Sigmoid colon (tissue), 4 donors: Measurements from ENCODE around the gene NMNAT3.

Experiments
- POLR2A ChIP-seq, 2 donors: fragments of 450-650 bp; IDR thresholded peaks; one replicate each; pipeline ENCODE4 v1.6.1; 2016; ENCODE audit warnings: antibody characterized with exemption in 2 of 2, mild to moderate bottlenecking in 2 of 2, moderate library complexity in 2 of 2
- POLR2AphosphoS5 ChIP-seq, 4 donors: sonication (generic); formaldehyde crosslinking; IDR thresholded peaks; one replicate each; pipeline ENCODE4 v1.6.1; 2017; ENCODE audit warnings: antibody characterized with exemption in 4 of 4
- TF ChIP-seq, protein P1 (sequence below), 4 experiments: fragments of 450-650 bp in 3 of 4; fragments of 200-600 bp in 1 of 4; IDR thresholded peaks; one replicate each; pipeline ENCODE4 v1.5.1; 2016 to 2019; ENCODE audit warnings: antibody characterized with exemption in 4 of 4, mild to moderate bottlenecking in 3 of 4, moderate library complexity in 2 of 4

- TF ChIP-seq, protein P1, sequence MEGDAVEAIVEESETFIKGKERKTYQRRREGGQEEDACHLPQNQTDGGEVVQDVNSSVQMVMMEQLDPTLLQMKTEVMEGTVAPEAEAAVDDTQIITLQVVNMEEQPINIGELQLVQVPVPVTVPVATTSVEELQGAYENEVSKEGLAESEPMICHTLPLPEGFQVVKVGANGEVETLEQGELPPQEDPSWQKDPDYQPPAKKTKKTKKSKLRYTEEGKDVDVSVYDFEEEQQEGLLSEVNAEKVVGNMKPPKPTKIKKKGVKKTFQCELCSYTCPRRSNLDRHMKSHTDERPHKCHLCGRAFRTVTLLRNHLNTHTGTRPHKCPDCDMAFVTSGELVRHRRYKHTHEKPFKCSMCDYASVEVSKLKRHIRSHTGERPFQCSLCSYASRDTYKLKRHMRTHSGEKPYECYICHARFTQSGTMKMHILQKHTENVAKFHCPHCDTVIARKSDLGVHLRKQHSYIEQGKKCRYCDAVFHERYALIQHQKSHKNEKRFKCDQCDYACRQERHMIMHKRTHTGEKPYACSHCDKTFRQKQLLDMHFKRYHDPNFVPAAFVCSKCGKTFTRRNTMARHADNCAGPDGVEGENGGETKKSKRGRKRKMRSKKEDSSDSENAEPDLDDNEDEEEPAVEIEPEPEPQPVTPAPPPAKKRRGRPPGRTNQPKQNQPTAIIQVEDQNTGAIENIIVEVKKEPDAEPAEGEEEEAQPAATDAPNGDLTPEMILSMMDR (IDR thresholded peaks at IDR 0.05), result no peak
- no peak for TF ChIP-seq POLR2A (IDR thresholded peaks at IDR 0.05)
- TF ChIP-seq POLR2AphosphoS5 (IDR thresholded peaks at IDR 0.05), result no peak
These were observed 48.7 kb downstream of the NMNAT3 start for GRCh38 chr3:139629033-139629432.
